ENCODE results near the gene MSI2. TPM values are rescaled to one million over a fixed set of nuclear protein-coding genes. Genes with fewer than 3 reads are reported as not detected.

Gene MSI2
- polyA plus RNA-seq, 1 experiment, result 9.2 TPM

DNA sequence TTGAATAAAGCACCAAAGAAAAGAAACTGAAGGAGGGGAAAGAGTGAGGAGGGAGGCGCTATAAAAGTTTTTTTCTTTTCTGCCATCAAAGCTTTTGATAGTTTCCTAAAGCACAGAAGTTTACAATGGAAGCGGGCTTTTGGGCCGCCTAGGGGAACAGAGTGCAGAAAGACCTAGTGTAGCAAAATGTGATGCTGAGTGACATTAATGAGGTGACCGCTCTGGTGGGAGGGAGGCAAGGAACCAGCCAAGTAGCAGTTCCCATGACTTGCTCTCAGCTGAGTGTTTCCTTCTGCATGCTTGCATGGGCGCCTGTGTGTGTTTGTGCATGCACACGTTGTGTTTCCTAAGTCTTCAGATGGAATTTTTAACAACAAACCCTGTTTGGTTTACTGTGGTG is 15.5 kb downstream of the MSI2 start:
- Histone ChIP-seq H3K27me3 (ENCODE audit: control insufficient read depth, insufficient read depth, low read length) (no peaks in the 10 kb centered on the region), H3K4me3 (ENCODE audit: low read depth, low read length) (no peak overlapping the region), H3K36me3 (ENCODE audit: control insufficient read depth, insufficient read depth, low read length) (no peaks in the 10 kb centered on the region)
- TF ChIP-seq, protein P1, sequence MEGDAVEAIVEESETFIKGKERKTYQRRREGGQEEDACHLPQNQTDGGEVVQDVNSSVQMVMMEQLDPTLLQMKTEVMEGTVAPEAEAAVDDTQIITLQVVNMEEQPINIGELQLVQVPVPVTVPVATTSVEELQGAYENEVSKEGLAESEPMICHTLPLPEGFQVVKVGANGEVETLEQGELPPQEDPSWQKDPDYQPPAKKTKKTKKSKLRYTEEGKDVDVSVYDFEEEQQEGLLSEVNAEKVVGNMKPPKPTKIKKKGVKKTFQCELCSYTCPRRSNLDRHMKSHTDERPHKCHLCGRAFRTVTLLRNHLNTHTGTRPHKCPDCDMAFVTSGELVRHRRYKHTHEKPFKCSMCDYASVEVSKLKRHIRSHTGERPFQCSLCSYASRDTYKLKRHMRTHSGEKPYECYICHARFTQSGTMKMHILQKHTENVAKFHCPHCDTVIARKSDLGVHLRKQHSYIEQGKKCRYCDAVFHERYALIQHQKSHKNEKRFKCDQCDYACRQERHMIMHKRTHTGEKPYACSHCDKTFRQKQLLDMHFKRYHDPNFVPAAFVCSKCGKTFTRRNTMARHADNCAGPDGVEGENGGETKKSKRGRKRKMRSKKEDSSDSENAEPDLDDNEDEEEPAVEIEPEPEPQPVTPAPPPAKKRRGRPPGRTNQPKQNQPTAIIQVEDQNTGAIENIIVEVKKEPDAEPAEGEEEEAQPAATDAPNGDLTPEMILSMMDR (IDR thresholded peaks at IDR 0.05; ENCODE audit: insufficient read depth, low read depth, low read length), result no peak
- POLR2A ChIA-PET, result no interaction called here
- CTCF ChIA-PET, result no interaction called here
- DNase-seq (ENCODE audit: low read depth), result no peak

DNA sequence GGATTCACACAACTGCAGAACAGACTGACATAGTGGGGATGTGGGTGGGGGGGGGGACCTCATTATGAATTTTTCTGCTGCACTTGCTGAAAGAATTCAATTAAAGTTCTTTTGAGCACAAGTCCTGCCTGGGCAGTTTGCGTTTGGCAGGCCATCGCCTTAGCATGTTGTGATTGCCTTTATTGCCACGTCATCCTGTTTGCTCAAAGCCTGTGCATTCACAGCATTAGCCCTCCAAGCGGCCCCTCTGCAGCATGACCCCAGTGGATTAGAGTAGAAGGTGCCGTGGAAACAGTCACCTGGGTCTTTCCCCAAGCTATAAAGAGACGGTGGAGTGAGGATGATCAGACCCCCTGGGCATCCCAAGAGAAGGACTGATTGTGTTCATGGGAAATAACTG is 17.2 kb downstream of the MSI2 start:
- Histone ChIP-seq H3K27me3 (ENCODE audit: control insufficient read depth, insufficient read depth, low read length) (no peaks in the 10 kb centered on the region), H3K36me3 (ENCODE audit: control insufficient read depth, insufficient read depth, low read length) (no peaks in the 10 kb centered on the region), H3K4me3 (ENCODE audit: low read depth, low read length) (no peak overlapping the region)
- CTCF ChIA-PET, result no interaction called here
- POLR2A ChIA-PET, result no interaction called here
- DNase-seq (ENCODE audit: low read depth), result no peak
- TF ChIP-seq, protein P1 (IDR thresholded peaks at IDR 0.05; ENCODE audit: insufficient read depth, low read depth, low read length), result no peak

DNA sequence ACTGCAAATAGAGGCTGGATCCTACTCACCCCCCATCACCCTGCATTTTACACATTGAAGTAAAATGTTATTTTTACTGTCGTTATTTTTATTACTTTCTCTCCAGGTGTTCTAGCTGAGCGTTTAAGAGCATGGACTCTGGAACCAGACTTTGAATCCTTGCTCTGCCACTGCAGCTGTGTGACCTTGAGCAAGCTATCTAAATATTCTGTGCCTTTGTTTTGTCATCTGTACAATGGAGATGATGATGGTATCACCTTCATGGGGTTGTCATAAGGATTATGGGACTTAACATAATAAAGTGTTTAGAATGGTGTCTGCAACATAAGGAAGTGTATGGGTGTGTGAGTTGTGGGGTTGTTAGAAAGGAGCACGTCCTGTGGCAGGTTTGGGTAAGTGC is 17.8 kb downstream of the MSI2 start:
- CTCF ChIA-PET, result no interaction called here
- TF ChIP-seq, protein P1 (IDR thresholded peaks at IDR 0.05; ENCODE audit: insufficient read depth, low read depth, low read length), result no peak
- no peaks in the 10 kb centered on the region for H3K27me3 ChIP-seq (ENCODE audit: control insufficient read depth, insufficient read depth, low read length)
- POLR2A ChIA-PET, result no interaction called here
- H3K36me3 ChIP-seq (ENCODE audit: control insufficient read depth, insufficient read depth, low read length), result no peaks in the 10 kb centered on the region
- no peak overlapping the region for H3K4me3 ChIP-seq (ENCODE audit: low read depth, low read length)
- no peak for DNase-seq (ENCODE audit: low read depth)

DNA sequence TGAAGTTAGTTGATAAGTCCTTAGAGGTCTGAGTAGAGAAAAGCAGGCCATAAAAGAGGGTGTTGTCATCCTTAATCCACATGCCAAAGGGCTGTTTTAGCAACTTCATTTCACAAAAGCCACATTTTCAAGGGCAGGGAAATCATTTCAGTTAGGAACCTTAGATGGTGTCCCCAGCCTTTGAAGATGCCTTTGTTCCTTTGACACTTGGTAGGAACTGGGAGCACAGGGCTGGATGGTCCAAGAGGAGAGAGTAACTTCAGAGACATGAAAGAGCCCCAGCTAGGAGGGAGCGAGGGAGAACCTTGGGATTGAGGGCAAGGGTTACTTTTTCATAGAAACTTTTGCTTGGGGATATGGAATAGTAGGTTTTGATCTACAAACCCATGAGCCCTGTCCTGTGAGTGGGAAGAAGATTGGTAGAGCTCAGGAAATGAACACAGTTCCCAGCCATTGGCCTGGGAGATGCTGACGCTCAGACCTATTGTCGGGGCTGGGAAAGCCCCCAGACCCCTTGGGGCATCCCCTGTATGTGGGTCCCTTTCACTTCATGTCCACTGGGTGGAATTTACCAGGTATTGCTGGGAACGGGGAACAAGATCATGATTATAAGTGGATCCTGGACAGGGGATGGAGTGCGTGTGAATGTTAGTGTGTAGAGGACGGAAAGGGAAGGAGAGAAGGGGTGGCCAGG is 18.9 kb downstream of the MSI2 start:
- Histone ChIP-seq H3K36me3 (ENCODE audit: control insufficient read depth, insufficient read depth, low read length) (no peaks in the 10 kb centered on the region), H3K27me3 (ENCODE audit: control insufficient read depth, insufficient read depth, low read length) (no peaks in the 10 kb centered on the region), H3K4me3 (ENCODE audit: low read depth, low read length) (no peak overlapping the region)
- ChIA-PET CTCF (no interaction called here), POLR2A (no interaction called here)
- TF ChIP-seq, protein P1 (IDR thresholded peaks at IDR 0.05; ENCODE audit: insufficient read depth, low read depth, low read length), result no peak
- no peak for DNase-seq (ENCODE audit: low read depth)

DNA sequence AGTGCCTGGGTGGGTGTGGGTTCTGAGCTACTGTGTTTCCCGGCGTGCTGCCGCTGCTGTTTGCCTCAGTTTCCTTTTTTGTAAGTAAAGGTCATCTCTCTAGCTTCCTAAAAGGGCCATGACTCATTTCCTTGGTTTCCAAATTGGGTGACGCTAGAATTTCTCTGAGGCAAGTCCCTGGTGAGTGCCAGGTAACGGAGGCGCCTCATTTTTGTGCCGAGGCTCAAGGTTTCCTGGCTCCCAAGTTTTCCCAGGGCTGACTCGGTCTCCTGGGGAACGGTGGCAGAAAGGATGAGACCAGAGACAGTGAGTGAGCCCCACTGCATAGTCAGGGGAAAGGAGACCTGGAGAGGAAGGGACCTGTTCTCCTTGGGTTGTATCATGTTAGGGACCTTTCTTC is 20.3 kb downstream of the MSI2 start:
- DNase-seq (ENCODE audit: low read depth), result no peak
- H3K4me3 ChIP-seq (ENCODE audit: low read depth, low read length), result no peak overlapping the region
- CTCF ChIA-PET, result no interaction called here
- TF ChIP-seq, protein P1 (IDR thresholded peaks at IDR 0.05; ENCODE audit: insufficient read depth, low read depth, low read length), result no peak
- no peaks in the 10 kb centered on the region for H3K36me3 ChIP-seq (ENCODE audit: control insufficient read depth, insufficient read depth, low read length)
- H3K27me3 ChIP-seq (ENCODE audit: control insufficient read depth, insufficient read depth, low read length), result no peaks in the 10 kb centered on the region
- POLR2A ChIA-PET, result no interaction called here
